ENCODE results near the gene EPHB3.

DNA sequence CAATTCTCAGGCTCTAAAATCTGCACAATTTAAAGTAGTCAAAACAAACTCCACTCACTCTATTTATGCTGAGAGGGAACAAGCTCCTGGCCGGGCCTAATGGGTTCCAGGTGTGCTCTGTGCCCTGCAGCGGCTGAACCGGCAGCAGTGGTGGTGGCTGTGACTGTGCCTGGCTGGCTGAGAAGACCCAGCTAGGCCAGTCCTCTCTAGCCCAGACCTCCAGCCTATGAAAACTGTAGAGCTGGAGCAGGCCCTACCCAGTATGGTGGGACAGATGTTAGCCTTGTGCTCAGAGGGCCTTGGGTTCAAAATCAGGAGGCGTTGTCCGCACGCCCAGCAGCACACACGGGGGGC is 37.0 kb downstream of the EPHB3 start:
- TF ChIP-seq, protein P1, sequence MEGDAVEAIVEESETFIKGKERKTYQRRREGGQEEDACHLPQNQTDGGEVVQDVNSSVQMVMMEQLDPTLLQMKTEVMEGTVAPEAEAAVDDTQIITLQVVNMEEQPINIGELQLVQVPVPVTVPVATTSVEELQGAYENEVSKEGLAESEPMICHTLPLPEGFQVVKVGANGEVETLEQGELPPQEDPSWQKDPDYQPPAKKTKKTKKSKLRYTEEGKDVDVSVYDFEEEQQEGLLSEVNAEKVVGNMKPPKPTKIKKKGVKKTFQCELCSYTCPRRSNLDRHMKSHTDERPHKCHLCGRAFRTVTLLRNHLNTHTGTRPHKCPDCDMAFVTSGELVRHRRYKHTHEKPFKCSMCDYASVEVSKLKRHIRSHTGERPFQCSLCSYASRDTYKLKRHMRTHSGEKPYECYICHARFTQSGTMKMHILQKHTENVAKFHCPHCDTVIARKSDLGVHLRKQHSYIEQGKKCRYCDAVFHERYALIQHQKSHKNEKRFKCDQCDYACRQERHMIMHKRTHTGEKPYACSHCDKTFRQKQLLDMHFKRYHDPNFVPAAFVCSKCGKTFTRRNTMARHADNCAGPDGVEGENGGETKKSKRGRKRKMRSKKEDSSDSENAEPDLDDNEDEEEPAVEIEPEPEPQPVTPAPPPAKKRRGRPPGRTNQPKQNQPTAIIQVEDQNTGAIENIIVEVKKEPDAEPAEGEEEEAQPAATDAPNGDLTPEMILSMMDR (IDR thresholded peaks at IDR 0.05 in 4 of 5, conservative IDR thresholded peaks at IDR 0.05 in 1 of 5): no peak
- TF ChIP-seq POLR2A (IDR thresholded peaks at IDR 0.05): no peak

Data from gastrocnemius medialis (tissue), 4 donors.